NT2/D1 (cell line): Measurements from ENCODE around the gene PSPN.
A peak's percentile ranks its signal among the peaks of the same experiment; 100 is the strongest.

Experiments used
- DNase-seq: peaks from one replicate; pipeline ENCODE4 v3.0.0-alpha.2; 2011; ENCODE audit warnings: low read depth, low spot score
- H3K27me3 ChIP-seq: 2 replicates; pipeline ENCODE4 v1.6.0; 2011; ENCODE audit warnings: mild to moderate bottlenecking; ENCODE audit not compliant: insufficient read length, insufficient read depth
- H3K36me3 ChIP-seq: 2 replicates; pipeline ENCODE4 v1.6.1; 2011; ENCODE audit warnings: mild to moderate bottlenecking, low read length, mixed read lengths; ENCODE audit not compliant: insufficient read depth, insufficient read length
- H3K4me1 ChIP-seq: 2 replicates; pipeline ENCODE4 v1.5.1; 2011; ENCODE audit not compliant: insufficient read depth, insufficient read length
- H3K4me3 ChIP-seq: 2 replicates; pipeline ENCODE4 v1.5.1; 2011; ENCODE audit warnings: low read depth; ENCODE audit not compliant: insufficient read length
- H3K9ac ChIP-seq: 2 replicates; pipeline ENCODE4 v1.6.0; 2011; ENCODE audit warnings: low read depth; ENCODE audit not compliant: insufficient read length
- H3K9me3 ChIP-seq: 2 replicates; pipeline ENCODE4 v1.5.1; 2011; ENCODE audit warnings: mild to moderate bottlenecking, low read length; ENCODE audit not compliant: insufficient read depth
- SUZ12 ChIP-seq: IDR thresholded peaks from 2 replicates; pipeline ENCODE4 v1.6.1; 2011; ENCODE audit not compliant: insufficient read length, insufficient read depth; ENCODE audit errors: extremely low read depth
- YY1 ChIP-seq: IDR thresholded peaks from 2 replicates; pipeline ENCODE4 v1.6.1; 2011; ENCODE audit not compliant: insufficient read length, insufficient read depth
- ZNF274 ChIP-seq: IDR thresholded peaks from 2 replicates; pipeline ENCODE4 v1.6.1; 2011; ENCODE audit warnings: mild to moderate bottlenecking, low read depth, low read length

Gene PSPN

DNA sequence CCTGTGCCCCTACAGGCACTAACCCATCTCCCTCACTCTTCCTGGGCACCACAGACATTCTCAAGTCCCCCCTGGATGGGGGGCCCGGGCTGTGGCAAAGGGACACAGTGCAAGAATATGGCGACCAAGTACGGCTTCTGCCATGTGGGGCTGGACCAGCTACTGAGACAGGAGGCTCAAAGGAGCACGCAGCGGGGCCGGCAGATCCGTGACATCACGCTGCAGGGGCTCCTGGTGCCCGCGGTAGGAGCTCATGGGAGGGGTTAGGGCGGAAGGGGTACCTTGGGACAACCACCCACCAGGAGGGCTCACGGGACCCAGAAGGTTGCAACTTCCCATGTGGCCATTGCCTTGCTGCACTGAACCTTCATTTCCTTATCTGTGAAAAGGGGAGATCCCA lies 20.6 kb upstream of the PSPN start:
- H3K4me3 ChIP-seq: no peak overlapping the region
- TF ChIP-seq YY1: no peak
- TF ChIP-seq SUZ12: no peak
- TF ChIP-seq ZNF274: no peak
- no peak overlapping the region for H3K9ac ChIP-seq
- no peaks in the 10 kb centered on the region for H3K27me3 ChIP-seq
- DNase-seq: no peak
- H3K36me3 ChIP-seq: peaks cover 11% of the 10 kb centered on the region
- H3K9me3 ChIP-seq: no peaks in the 10 kb centered on the region
- H3K4me1 ChIP-seq: peaks cover 5% of the 10 kb centered on the region

DNA sequence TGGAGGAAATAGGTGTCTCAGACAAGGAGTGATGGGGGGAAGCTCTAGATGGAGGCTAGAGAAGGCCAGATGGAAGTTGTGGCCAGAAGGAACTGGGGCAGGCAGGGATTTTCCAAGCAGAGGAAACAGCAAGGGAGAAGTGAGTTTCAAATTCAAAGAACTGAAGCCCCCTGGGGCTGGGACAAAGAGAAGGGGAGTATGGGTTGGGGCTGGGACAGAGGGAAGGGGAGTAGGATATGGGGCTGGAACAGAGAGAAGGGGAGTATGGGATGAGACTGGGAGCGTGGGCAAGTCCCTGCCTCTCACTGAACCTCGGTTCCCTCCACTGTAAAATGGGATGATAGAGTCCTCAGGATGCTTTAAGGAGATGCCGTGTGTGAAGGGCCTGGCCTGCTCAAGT lies 19.1 kb upstream of the PSPN start:
- Histone ChIP-seq H3K4me3 (no peak overlapping the region), H3K9me3 (no peaks in the 10 kb centered on the region), H3K9ac (peak overlapping the region; percentile 64), H3K4me1 (peaks cover 5% of the 10 kb centered on the region), H3K36me3 (peaks cover 21% of the 10 kb centered on the region), H3K27me3 (no peaks in the 10 kb centered on the region)
- TF ChIP-seq SUZ12 (no peak), ZNF274 (no peak), YY1 (no peak)
- no peak for DNase-seq

DNA sequence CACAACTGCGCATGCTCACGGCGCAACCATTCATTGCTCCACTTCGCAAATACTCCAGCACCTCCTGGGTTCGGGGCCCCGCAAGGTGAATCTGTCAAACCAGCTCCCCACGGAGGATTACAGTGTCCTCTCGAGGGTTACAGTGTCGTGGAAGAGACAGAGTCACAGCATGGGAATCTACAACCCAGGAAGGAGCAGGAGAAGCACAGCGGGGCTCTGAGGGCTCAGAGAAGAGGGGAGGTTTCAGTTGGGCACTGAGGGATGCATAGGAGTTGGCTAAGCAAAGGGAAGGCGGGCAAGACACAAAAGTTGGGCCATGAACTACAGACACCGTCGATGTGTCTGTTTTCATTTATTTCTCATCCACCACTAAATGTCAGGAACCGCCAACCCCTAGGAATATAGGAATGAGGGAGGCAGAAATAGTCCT lies 18.3 kb upstream of the PSPN start:
- no peaks in the 10 kb centered on the region for H3K27me3 ChIP-seq
- TF ChIP-seq SUZ12 (no peak), ZNF274 (no peak), YY1 (no peak)

DNA sequence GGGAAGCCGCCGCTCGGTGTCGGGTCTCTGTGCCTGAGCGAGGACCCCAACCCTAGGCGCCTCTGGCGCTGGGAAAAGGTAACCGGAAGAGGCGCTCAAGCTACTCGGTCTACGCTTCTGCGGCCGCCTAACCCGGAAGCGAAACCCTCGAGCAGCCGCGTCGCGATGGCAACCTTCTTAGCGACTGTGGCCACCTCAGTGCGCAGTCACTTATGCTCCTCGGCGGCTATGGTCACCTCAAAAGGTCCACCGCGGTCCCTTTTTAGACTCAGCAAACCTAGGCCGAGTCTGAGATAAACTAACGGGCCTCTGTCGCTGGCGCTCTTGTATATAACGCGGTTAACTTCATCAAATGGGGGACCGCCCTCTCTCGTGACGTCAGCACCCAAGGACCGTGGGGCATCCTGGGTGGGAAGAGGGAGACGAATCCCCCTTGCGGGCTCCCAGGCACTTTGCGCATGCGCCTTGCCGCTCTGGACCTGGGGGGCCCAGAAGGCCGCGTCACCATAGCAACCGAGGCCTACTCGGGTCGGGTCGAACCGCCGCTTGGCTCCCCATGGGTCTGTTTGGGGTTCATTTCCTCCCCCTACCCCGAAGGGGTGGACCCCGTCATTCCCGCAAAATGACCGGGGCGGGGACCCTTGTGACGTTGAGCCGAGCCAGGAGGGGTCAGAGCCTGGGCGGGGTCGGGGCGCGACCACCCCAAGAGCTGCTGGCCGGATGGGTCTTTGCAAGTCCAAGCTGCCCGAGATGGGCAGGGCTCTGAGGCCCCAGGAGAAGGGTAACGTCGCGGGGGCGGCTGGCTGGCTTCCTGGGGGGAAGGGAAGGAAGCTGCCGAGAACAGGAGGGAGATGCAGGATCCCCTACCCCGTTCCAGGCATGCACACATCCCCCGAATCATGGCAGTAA lies 17.6 kb upstream of the PSPN start, which contains the start of gene GTF2F1:
GTF2F1 (minus strand) TSS at position 91 of the 909 bp plus-strand sequence. CDS start 169 bp downstream, outside the sequence.
- no peaks in the 10 kb centered on the region for H3K9me3 ChIP-seq
- H3K27me3 ChIP-seq: no peaks in the 10 kb centered on the region
- peak; percentile 93 for DNase-seq
- H3K9ac ChIP-seq: peak within 1 kb of the TSS; percentile 95
- TF ChIP-seq ZNF274: no peak
- TF ChIP-seq SUZ12: no peak
- TF ChIP-seq YY1: no peak
- peak within 1 kb of the TSS; percentile 95 for H3K4me3 ChIP-seq
- peaks cover 5% of the 10 kb centered on the region for H3K4me1 ChIP-seq
- peaks cover 35% of the 10 kb centered on the region for H3K36me3 ChIP-seq

More for the DNA sequence above, 18.3 kb upstream of the PSPN start:
- DNase-seq: no peak
- H3K36me3 ChIP-seq: peaks cover 29% of the 10 kb centered on the region
- peaks cover 5% of the 10 kb centered on the region for H3K4me1 ChIP-seq
- peak overlapping the region; percentile 95 for H3K4me3 ChIP-seq
- peak overlapping the region; percentile 95 for H3K9ac ChIP-seq
- no peaks in the 10 kb centered on the region for H3K9me3 ChIP-seq

DNA sequence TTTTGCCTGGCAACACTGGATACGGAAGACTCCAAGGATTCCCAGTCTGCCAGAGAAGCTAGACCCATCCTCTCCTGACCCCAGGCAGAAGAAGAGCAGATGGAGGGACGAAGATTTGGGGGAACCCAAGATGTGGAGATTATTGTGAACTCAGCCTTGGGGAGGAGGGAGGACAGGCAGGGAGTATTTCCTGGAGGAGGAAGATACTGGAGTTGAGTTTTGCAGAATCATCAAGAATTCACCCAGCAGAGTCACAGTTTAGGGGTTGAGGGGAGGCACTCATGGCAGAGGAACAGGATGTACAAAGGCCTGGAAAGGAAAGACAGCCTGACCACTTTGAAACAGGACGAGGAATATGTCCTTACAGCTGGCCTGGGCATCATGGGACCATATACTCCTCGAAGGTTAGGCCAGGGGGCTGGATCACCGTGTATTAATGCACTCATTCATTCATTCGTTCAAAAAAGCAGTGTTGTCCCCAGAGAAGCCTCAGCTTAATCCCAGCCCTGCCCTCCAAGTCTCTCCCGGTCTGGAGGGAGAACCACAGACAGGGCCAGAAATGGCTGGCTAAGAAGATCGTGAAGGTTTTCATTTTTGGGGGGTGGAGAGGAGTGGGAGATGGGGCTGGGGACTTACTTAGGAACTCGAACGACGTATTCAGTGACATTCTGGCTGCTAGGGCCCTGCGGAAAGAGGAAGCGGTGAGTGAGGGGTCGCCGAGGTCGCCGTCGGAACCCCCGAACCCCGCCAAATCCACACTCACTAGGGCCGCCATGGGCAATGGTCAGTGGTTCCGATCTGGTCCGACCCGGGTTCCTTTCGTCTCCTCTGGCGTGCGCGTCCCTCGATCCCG lies 16.7 kb upstream of the PSPN start:
- Histone ChIP-seq H3K27me3 (no peaks in the 10 kb centered on the region), H3K4me1 (peaks cover 5% of the 10 kb centered on the region), H3K36me3 (peaks cover 42% of the 10 kb centered on the region), H3K9me3 (no peaks in the 10 kb centered on the region), H3K4me3 (peak overlapping the region; percentile 95), H3K9ac (peak overlapping the region; percentile 95)
- no peak for TF ChIP-seq ZNF274
- no peak for TF ChIP-seq SUZ12
- TF ChIP-seq YY1: no peak
- no peak for DNase-seq

DNA sequence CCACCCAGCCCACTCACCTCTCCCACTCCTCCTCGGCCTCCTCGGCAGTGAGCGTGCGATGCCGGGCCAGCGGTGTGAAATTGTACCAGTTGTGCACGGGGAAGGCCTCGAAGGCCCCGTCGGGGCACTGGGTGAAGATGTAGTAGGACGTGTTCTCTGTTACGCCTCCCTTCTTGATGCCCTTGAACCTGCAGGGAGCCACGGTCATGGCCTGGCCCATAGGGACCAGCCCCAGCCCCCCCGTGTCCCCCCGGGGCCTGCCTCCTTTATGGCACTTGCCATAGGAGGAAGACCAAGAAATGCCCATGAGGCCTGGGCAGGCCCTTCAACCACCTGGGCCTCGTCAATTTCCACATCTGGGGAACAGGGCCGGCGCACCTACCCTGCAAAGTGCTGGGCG lies 11.6 kb upstream of the PSPN start:
- H3K9ac ChIP-seq: no peak overlapping the region
- no peaks in the 10 kb centered on the region for H3K9me3 ChIP-seq
- DNase-seq: no peak
- peaks cover 3% of the 10 kb centered on the region for H3K4me1 ChIP-seq
- TF ChIP-seq SUZ12 (no peak), ZNF274 (no peak), YY1 (no peak)
- H3K4me3 ChIP-seq: no peak overlapping the region
- peaks cover 84% of the 10 kb centered on the region for H3K36me3 ChIP-seq
- H3K27me3 ChIP-seq: no peaks in the 10 kb centered on the region

DNA sequence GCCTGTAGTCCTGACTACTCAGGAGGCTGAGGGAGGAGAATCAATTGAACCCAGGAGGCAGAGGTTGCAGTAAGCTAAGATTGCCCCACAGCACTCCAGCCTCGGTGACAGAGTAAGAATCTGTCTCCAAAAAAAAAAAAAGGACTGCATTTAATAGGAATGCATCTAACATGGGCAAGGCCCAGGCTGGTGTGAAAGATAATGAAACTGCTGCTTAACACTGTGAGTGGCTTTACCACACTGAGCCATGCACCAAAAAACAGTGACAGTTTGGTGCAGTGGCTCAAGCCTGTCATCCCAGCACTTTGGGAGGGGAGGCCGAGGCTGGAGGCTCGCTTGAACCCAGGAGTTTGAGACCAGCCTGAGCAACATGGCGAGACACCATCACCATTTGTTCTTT lies 8.6 kb upstream of the PSPN start:
- no peak for TF ChIP-seq SUZ12
- TF ChIP-seq ZNF274: no peak
- no peak for TF ChIP-seq YY1
- peaks cover 88% of the 10 kb centered on the region for H3K36me3 ChIP-seq
- H3K4me3 ChIP-seq: no peak overlapping the region
- DNase-seq: no peak
- peaks cover 10% of the 10 kb centered on the region; the same call in 1 of the 2 replicates for H3K9me3 ChIP-seq
- H3K27me3 ChIP-seq: no peaks in the 10 kb centered on the region
- H3K9ac ChIP-seq: no peak overlapping the region
- no peaks in the 10 kb centered on the region for H3K4me1 ChIP-seq
